K562 (cell line): ENCODE results near the gene SDSL. TPM values are rescaled to one million over a fixed set of nuclear protein-coding genes. Genes with fewer than 3 reads are reported as not detected.
A peak's percentile ranks its signal among the peaks of the same experiment; 100 is the strongest.

Source experiments
- BCLAF1 ChIP-seq, 2 experiments: fragments of 450-650 bp in 1 of 2; IDR thresholded peaks; 2 replicates each; pipeline ENCODE4 v1.6.1; 2011 to 2017; ENCODE audit warnings: low read depth in 2 of 2, antibody characterized with exemption in 1 of 2, borderline replicate concordance in 1 of 2, low read length in 1 of 2, mild to moderate bottlenecking in 1 of 2, mixed read lengths in 1 of 2; ENCODE audit not compliant: control insufficient read depth in 1 of 2
- CCNT2 ChIP-seq: IDR thresholded peaks from 2 replicates; pipeline ENCODE4 v1.6.1; 2011; ENCODE audit warnings: borderline replicate concordance, low read depth, mild to moderate bottlenecking, moderate library complexity, mixed read lengths, low read length; ENCODE audit not compliant: insufficient read length; ENCODE audit errors: extremely low read depth
- CTBP1 ChIP-seq: fragments of 450-650 bp; IDR thresholded peaks from 2 replicates; pipeline ENCODE4 v1.6.1; 2016; ENCODE audit warnings: borderline replicate concordance
- HCFC1 ChIP-seq: IDR thresholded peaks from 2 replicates; pipeline ENCODE4 v1.6.1; 2012; ENCODE audit warnings: low read depth, low read length, improper control_type of control experiment
- HMG20B ChIP-seq: fragments of 250-450 bp; sonication (Bioruptor Pico); IDR thresholded peaks from 2 replicates; pipeline ENCODE4 v1.5.0; 2021; ENCODE audit warnings: mild to moderate bottlenecking
- JUND ChIP-seq, 2 experiments: IDR thresholded peaks; 2 replicates in 1 of 2; 3 replicates in 1 of 2; pipeline ENCODE4 v1.6.1; 2011; ENCODE audit warnings: borderline replicate concordance in 2 of 2, low read depth in 2 of 2, low read length in 2 of 2, improper control_type of control experiment in 1 of 2, missing biosample characterization in 1 of 2, missing genetic modification characterization in 1 of 2, missing genetic modification reagents in 1 of 2
- MTA1 ChIP-seq: fragments of 450-650 bp; IDR thresholded peaks from 2 replicates; pipeline ENCODE4 v1.6.1; 2017; ENCODE audit warnings: borderline replicate concordance
- NR0B1 ChIP-seq: fragments of 450-650 bp; IDR thresholded peaks from one replicate; pipeline ENCODE4 v1.6.1; 2018; ENCODE audit warnings: mild to moderate bottlenecking, moderate library complexity; ENCODE audit not compliant: partially characterized antibody
- PBX2 ChIP-seq, 2 experiments: IDR thresholded peaks in 1 of 2; conservative IDR thresholded peaks in 1 of 2; 2 replicates each; pipeline ENCODE4 v1.6.1; 2016; ENCODE audit warnings: low read depth in 2 of 2, mild to moderate bottlenecking in 1 of 2, missing compliant biosample characterization in 1 of 2, missing genetic modification characterization in 1 of 2, moderate library complexity in 1 of 2
- STAT5B ChIP-seq: fragments of 250-450 bp; sonication (Bioruptor Pico); IDR thresholded peaks from 2 replicates; pipeline ENCODE4 v1.8.0; 2021; ENCODE audit warnings: mild to moderate bottlenecking, inconsistent platforms
- ZBTB5 ChIP-seq: fragments of 450-650 bp; IDR thresholded peaks from 2 replicates; pipeline ENCODE4 v1.6.1; 2017; ENCODE audit warnings: antibody characterized with exemption
- ZFPM2 ChIP-seq: fragments of 250-450 bp; sonication (Bioruptor Pico); IDR thresholded peaks from 2 replicates; pipeline ENCODE4 v1.5.1; 2022; ENCODE audit warnings: mild to moderate bottlenecking
- ZNF431 ChIP-seq: sonication (generic); formaldehyde crosslinking; IDR thresholded peaks from 2 replicates; pipeline ENCODE4 v1.8.0; 2022; ENCODE audit warnings: mild to moderate bottlenecking, missing genetic modification reagents
- ZNF445 ChIP-seq: fragments of 250-450 bp; sonication (Bioruptor Pico); IDR thresholded peaks from 2 replicates; pipeline ENCODE4 v1.4.0; 2020; ENCODE audit warnings: low read depth, mild to moderate bottlenecking, moderate library complexity
- polyA plus RNA-seq, 8 experiments: library from polyadenylated mRNA; depleted of rRNA in 4 of 8; stranded (reverse) in 5 of 8; unstranded in 3 of 8; fragments of >200 nt; fragmentation: Nextera tagmentation in 2 of 8; fragmentation: Illumina TruSeq in 1 of 8; extraction: Ambion mirVana in 2 of 8; extraction: Trizol in 1 of 8; gene quantifications; 2 replicates each; pipeline versions ENCODE4 v1.2.1 to v1.2.3, GENCODE V29; 2011 to 2014; ENCODE audit warnings: inconsistent platforms in 1 of 8, missing spikeins in 1 of 8
- total RNA-seq, 7 experiments: library from RNA; depleted of rRNA in 6 of 7; stranded (reverse); fragments of >200 nt in 6 of 7; fragmentation: Illumina TruSeq in 2 of 7; extraction: Trizol in 2 of 7; gene quantifications; 2 replicates each; pipeline versions ENCODE4 v1.2.1 to v1.2.3, GENCODE V29; 2011 to 2021; ENCODE audit warnings: low replicate concordance in 1 of 7

SDSL gene
- total and polyA plus RNA-seq, 9 of the 15 experiments (the other 6 are each of a cell fraction or from before 2014, with no cell fraction given) = 0.31 to 11.0 (median 7.4) TPM

GRCh38 chr12:113467502-113468364, 45.6 kb downstream of the SDSL start (continued):
- TF ChIP-seq NR0B1 (no peak), ZBTB5 (peak; percentile 81), ZNF431 (no peak), PBX2 (CRISPR knock-in tag; IDR thresholded peaks at IDR 0.05; ENCODE audit: low read depth) (no peak), PBX2 (tag; conservative IDR thresholded peaks at IDR 0.05; ENCODE audit: low read depth) (no peak), HCFC1 (no peak), STAT5B (CRISPR knock-in tag) (no peak), HMG20B (CRISPR knock-in tag) (no peak), BCLAF1 (IDR thresholded peaks at IDR 0.05; ENCODE audit: borderline replicate concordance in 1 of 2, control insufficient read depth in 1 of 2, low read depth in 2 of 2, low read length in 1 of 2) (no peak), ZFPM2 (no peak), CCNT2 (no peak), JUND (IDR thresholded peaks at IDR 0.05; ENCODE audit: borderline replicate concordance, low read depth, low read length) (no peak), JUND (tag; IDR thresholded peaks at IDR 0.05; ENCODE audit: borderline replicate concordance, low read depth, low read length) (no peak), CTBP1 (peak; percentile 55; the same call in 1 of the 2 replicates), ZNF445 (no peak), MTA1 (0 out of 2 replicates have a peak, but pooled peaks have one; percentile 44)
